Upper lobe of left lung (tissue), 4 donors: ENCODE measurements around the gene LNPK.

ENCODE experiments used
- CTCF ChIP-seq, 6 experiments: fragments of 450-650 bp in 4 of 6; fragments of 200-600 bp in 2 of 6; sonication (generic) in 2 of 6; IDR thresholded peaks; one replicate each; pipeline ENCODE4 v1.5.1; 2016 to 2019; ENCODE audit warnings: antibody characterized with exemption in 6 of 6
- EP300 ChIP-seq, 4 donors: sonication (generic); formaldehyde crosslinking; IDR thresholded peaks; one replicate each; pipeline ENCODE4 v1.5.1; 2017; ENCODE audit warnings: antibody characterized with exemption in 4 of 4, control low read depth in 2 of 4
- POLR2AphosphoS5 ChIP-seq, 2 donors: sonication (generic); formaldehyde crosslinking; IDR thresholded peaks; one replicate each; pipeline ENCODE4 v1.5.1; 2017; ENCODE audit warnings: antibody characterized with exemption in 2 of 2

DNA sequence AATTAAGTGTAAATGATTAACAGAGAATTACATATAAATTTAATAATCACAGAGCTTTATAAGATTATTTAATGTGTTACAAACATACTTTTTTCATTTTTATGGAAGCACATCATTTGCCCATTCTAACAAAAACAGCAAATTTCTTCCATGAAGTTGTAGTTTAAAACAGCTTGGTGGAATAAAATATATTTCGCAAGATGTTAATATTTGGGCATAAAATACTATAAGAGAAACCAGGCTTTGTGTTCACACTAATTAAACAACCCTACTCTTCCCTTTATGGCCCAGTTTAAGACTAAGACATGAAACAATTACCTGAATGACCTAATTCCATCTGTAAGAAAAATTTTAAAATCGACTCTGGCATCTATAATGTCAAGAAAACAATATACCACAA is 69.4 kb downstream of the LNPK start:
- TF ChIP-seq CTCF (IDR thresholded peaks at IDR 0.05) (no peak), POLR2AphosphoS5 (IDR thresholded peaks at IDR 0.05) (no peak), EP300 (IDR thresholded peaks at IDR 0.05) (no peak)
